NOMO-1 (cell line): Measurements from ENCODE around the gene ZNF677.
"Not testable (repeated sequence)": the region's sequence is repeated elsewhere in the genome, so short reads cannot be mapped to it uniquely, and the experiment has no call there.

ENCODE experiments used
- DNase-seq, 2 experiments: peaks; one replicate each; lab custom pipeline; 2025; ENCODE audit not compliant: unreplicated experiment in 2 of 2; lab: John Stamatoyannopoulos, UW

The ZNF677 gene

DNA sequence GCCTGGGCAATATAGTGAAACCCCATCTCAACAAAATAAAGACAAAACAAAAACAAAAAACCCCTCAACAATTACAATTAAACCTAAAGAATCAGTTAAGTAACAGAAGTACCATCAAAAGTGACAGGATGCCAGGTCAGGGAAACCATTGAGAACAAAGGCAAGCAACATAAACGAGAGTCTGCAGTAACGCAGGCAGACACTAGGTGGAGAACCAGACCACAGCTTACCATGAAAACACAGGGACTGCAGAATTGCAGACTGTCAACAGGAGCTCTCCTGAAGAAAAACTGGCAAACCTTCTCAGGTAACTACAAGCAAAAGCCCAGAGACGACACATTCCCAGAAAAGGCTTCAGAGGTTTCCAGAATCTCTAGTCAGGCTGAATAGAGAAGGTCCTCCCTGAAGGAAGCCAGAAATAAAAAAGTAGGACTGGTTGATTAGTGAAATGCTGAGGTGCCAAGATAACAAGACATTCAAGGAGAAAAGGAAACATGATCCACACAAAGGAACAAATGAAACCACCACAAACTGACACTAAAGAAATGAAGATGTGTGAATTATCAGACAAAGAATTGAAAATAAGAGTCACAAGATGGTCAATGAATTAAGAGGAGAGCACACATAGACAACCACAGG, 59.3 kb downstream of the ZNF677 start:
- peak; percentile 37 to 72 for DNase-seq

DNA sequence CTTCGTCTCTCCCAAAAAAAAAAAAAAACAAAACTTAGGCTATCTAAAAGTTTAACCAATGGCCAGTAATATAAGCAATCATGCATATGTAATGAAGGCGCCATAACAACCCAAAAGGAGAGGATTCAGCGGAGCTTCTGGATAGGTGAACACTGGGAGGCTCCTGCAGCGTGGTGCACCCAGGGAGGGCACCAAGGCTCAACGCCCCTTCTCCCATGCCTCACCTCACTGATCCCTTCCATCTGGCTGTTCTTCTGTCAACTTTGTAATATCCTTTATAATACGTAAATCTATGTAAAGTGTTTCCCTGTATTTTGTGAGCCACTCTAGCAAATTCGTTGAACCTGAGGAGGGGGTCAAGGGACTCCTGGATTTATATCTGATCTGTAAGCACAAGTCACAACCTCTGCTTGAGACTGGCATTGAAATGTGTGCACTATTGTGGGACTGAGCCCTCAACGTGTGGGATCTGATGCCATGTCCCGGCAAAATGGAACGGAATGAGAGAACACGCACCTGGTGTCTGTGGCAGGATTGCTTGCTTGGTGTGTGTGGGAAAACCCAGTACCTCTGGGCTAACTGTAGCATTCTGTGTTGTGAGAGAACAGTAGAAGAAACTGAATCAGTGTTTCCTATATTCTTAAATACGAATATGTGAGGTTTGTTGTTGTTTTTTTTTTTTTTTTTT, 61.0 kb downstream of the ZNF677 start:
- no peak for DNase-seq

DNA sequence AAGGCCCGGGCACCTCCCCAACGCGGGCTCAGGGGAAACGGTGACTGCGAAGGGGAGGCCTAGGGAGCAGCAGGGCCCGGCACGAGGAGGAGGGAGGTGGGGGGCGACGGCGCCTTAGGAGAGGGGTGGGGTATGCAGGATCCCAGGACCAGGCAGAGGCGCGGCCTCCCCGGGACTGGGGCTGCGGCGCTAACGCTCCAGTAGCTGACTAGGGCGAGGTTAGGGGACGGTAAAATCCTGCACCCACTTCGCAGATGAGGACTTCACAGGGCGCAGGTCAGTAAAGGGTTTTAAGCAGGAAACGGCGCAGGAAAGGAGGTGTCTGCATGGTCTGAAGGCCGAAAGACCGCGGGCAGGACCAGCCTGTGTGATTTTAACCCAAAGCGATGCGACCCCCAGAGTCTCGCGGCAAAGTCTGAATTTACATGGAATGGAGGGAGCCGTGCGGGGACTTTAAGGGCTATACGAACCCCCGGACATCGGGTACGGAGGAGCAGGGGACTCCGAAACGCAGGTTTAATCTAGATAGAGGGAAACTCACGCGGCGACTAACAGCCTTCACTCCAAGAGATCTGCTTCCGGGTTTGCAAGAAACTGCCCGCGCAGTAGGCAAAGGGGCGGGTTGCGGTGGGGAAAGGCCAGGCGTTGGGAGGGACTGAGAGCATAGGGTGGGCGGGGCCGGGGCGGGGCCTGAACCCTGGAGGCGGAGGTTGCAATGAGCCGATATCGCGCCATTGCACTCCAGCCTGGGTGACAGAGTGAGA, 61.7 kb downstream of the ZNF677 start, which contains the start of gene ZNF665:
ZNF665 (minus strand) TSS at position 588 of the 764 bp plus-strand sequence. CDS start 10,460 bp downstream, outside the sequence.
- peak; percentile 87 to 94 for DNase-seq

DNA sequence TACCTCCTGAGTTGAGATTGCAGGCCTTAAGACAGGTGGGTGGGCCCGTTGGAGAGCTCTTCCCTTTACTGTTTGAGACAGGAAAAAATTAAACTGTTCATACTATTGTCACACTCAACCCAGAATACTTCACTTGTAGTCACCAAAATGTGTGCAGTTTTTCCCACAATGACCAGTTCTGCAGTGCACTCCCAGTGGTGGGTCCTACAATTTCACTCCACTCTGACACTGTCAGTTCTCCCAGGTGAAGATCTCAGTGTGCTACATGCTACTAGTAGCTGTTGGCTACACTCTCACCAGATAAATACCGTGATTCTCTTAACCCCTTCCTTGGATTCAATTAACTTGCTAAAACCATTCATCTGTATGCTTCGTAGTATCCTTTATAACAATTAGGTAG, 64.4 kb downstream of the ZNF677 start:
- no peak for DNase-seq

DNA sequence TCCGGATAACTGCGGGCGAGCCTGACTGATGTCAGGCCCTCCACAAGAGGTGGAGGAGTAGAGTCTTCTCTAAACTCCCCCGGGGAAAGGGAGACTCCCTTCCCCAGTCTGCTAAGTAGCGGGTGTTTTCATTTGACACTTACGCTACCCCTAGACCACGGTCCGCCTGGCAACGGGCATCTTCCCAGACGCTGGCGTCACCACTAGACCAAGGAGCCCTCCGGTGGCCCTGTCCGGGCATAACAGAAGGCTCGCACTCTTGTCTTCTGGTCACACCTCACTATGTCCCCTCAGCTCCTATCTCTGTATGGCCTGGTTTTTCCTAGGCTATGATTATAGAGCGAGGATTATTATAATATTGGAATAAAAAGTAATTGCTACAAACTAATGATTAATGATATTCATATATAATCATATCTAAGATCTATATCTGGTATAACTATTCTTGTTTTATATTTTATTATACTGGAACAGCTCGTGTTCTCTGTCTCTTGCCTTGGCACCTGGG, 64.9 kb downstream of the ZNF677 start:
- DNase-seq = not testable (repeated sequence)
